Fibroblast of villous mesenchyme (primary cell): ENCODE results near the gene CHRNG. TPM values are rescaled to one million over a fixed set of nuclear protein-coding genes. Genes with fewer than 3 reads are reported as not detected.
"Not testable (repeated sequence)": the region's sequence is repeated elsewhere in the genome, so short reads cannot be mapped to it uniquely, and the experiment has no call there.

Source experiments
- DNase-seq: peaks from one replicate; pipeline ENCODE4 v3.0.0-alpha.2; 2010; ENCODE audit warnings: low read depth
- H3K4me3 ChIP-seq: 2 replicates; pipeline ENCODE4 v1.5.1; 2011; ENCODE audit warnings: low read depth, mild to moderate bottlenecking, low read length
- CTCF ChIP-seq: IDR thresholded peaks from 2 replicates; pipeline ENCODE4 v1.5.1; 2012; ENCODE audit warnings: low read depth, mild to moderate bottlenecking, low read length; ENCODE audit not compliant: insufficient read depth
- total RNA-seq: library from RNA; depleted of rRNA; stranded (reverse); fragments of >200 nt; gene quantifications from 2 replicates; pipeline ENCODE4 v1.2.3, GENCODE V29; 2012

Gene CHRNG
- total RNA-seq, 1 donor = not detected

GRCh38 chr2:232526372-232526941 lies 13.0 kb upstream of the CHRNG start:
- H3K4me3 ChIP-seq = no peak overlapping the region
- DNase-seq = no peak
- no peak for TF ChIP-seq CTCF

GRCh38 chr2:232527905-232528470 lies 11.5 kb upstream of the CHRNG start:
- no peak overlapping the region for H3K4me3 ChIP-seq
- no peak for TF ChIP-seq CTCF
- DNase-seq = no peak

GRCh38 chr2:232528746-232529460 lies 10.6 kb upstream of the CHRNG start:
- no peak for DNase-seq
- no peak overlapping the region for H3K4me3 ChIP-seq
- TF ChIP-seq CTCF = no peak

GRCh38 chr2:232529806-232530547 lies 9.5 kb upstream of the CHRNG start:
- DNase-seq = no peak
- H3K4me3 ChIP-seq = no peak overlapping the region
- no peak for TF ChIP-seq CTCF

GRCh38 chr2:232530626-232531260 lies 8.7 kb upstream of the CHRNG start:
- no peak overlapping the region for H3K4me3 ChIP-seq
- no peak for DNase-seq
- TF ChIP-seq CTCF = no peak

GRCh38 chr2:232532419-232532818 lies 7.1 kb upstream of the CHRNG start:
- H3K4me3 ChIP-seq = no peak overlapping the region
- no peak for DNase-seq
- TF ChIP-seq CTCF = no peak

- not testable (repeated sequence) for H3K4me3 ChIP-seq, DNase-seq
Measured at GRCh38 chr2:232532821-232533220, 6.7 kb upstream of the CHRNG start.
